ENCODE results near the gene MAJIN. TPM values are rescaled to one million over a fixed set of nuclear protein-coding genes. Genes with fewer than 3 reads are reported as not detected.

The MAJIN gene
- polyA plus RNA-seq, 3 donors = not detected

GRCh38 chr11:64908766-64909165, 63.1 kb downstream of the MAJIN start:
- no peak for DNase-seq
- peaks cover under 1% of the 10 kb centered on the region for H4K20me1 ChIP-seq (ENCODE audit: insufficient read depth, low read length)
- Mint-ChIP-seq H3K4me1 (no peaks in the 10 kb centered on the region), H3K27me3 (ENCODE audit: low read depth in 3 of 3) (no peaks in the 10 kb centered on the region), H3K36me3 (peaks cover 75 to 96% of the 10 kb centered on the region in 2 donors), H3K27ac (no peak overlapping the region), H3K9me3 (peaks cover 0 to under 1% (median 0%) of the 10 kb centered on the region in 7 donors), H3K4me3 (no peak overlapping the region)
- peaks cover 82 to 93% of the 10 kb centered on the region in 2 donors for H3K36me3 ChIP-seq (replicated peaks in 1 of 2; ENCODE audit: control insufficient read depth in 1 of 2, insufficient read depth in 2 of 2, low read length in 2 of 2)
- intact Hi-C loops (cut with micrococcal nuclease) = no loop called here
- no peak overlapping the region for H3K4me2 ChIP-seq (replicated peaks; ENCODE audit: extremely low read depth, low read length, poor library complexity, severe bottlenecking)
- no peaks in the 10 kb centered on the region for H3K79me2 ChIP-seq (ENCODE audit: insufficient read depth, low read length)
- no peak for TF ChIP-seq CTCF (IDR thresholded peaks at IDR 0.05)
- H3K9ac ChIP-seq (ENCODE audit: insufficient read depth, low read length, poor library complexity, severe bottlenecking) = no peak overlapping the region
- H3K27me3 ChIP-seq (ENCODE audit: control insufficient read depth in 2 of 2, insufficient read depth in 2 of 2, low read length in 2 of 2) = no peaks in the 10 kb centered on the region
- WGBS (ENCODE audit: insufficient coverage) = 100% methylated on average over 5 of the region's 11 CpGs
- H3K4me1 ChIP-seq (ENCODE audit: control insufficient read depth in 1 of 2, insufficient read depth in 2 of 2, low read length in 2 of 2) = no peaks in the 10 kb centered on the region
- H3K27ac ChIP-seq (ENCODE audit: low read depth in 1 of 2, low read length in 2 of 2) = no peak overlapping the region
- H3K4me3 ChIP-seq (replicated peaks in 1 of 3; ENCODE audit: low read depth in 2 of 3, low read length in 3 of 3) = no peak overlapping the region
- H2AFZ ChIP-seq (ENCODE audit: insufficient read depth, low read depth, low read length, poor library complexity, severe bottlenecking) = no peak overlapping the region
- no peaks in the 10 kb centered on the region for H3K9me3 ChIP-seq (replicated peaks in 1 of 2; ENCODE audit: control insufficient read depth in 1 of 2, insufficient read depth in 1 of 2, low read length in 2 of 2)

GRCh38 chr11:64906314-64906635, 65.6 kb downstream of the MAJIN start:
- no peak overlapping the region for H3K4me3 ChIP-seq (replicated peaks in 1 of 3; ENCODE audit: low read depth in 2 of 3, low read length in 3 of 3)
- Mint-ChIP-seq H3K9me3 (peaks cover 0 to 1% (median 0%) of the 10 kb centered on the region in 7 donors), H3K27ac (no peak overlapping the region), H3K27me3 (ENCODE audit: low read depth in 3 of 3) (no peaks in the 10 kb centered on the region), H3K4me1 (no peaks in the 10 kb centered on the region), H3K4me3 (no peak overlapping the region), H3K36me3 (peaks cover 68 to 93% of the 10 kb centered on the region in 2 donors)
- no peaks in the 10 kb centered on the region for H4K20me1 ChIP-seq (ENCODE audit: insufficient read depth, low read length)
- no peak for TF ChIP-seq CTCF (IDR thresholded peaks at IDR 0.05)
- H3K4me1 ChIP-seq (ENCODE audit: control insufficient read depth in 1 of 2, insufficient read depth in 2 of 2, low read length in 2 of 2) = no peaks in the 10 kb centered on the region
- DNase-seq = no peak
- no peaks in the 10 kb centered on the region for H3K27me3 ChIP-seq (ENCODE audit: control insufficient read depth in 2 of 2, insufficient read depth in 2 of 2, low read length in 2 of 2)
- H2AFZ ChIP-seq (ENCODE audit: insufficient read depth, low read depth, low read length, poor library complexity, severe bottlenecking) = no peak overlapping the region
- no peak overlapping the region for H3K9ac ChIP-seq (ENCODE audit: insufficient read depth, low read length, poor library complexity, severe bottlenecking)
- H3K4me2 ChIP-seq (replicated peaks; ENCODE audit: extremely low read depth, low read length, poor library complexity, severe bottlenecking) = no peak overlapping the region
- H3K36me3 ChIP-seq (replicated peaks in 1 of 2; ENCODE audit: control insufficient read depth in 1 of 2, insufficient read depth in 2 of 2, low read length in 2 of 2) = peaks cover 84 to 92% of the 10 kb centered on the region in 2 donors
- no peak overlapping the region for H3K27ac ChIP-seq (ENCODE audit: low read depth in 1 of 2, low read length in 2 of 2)
- H3K9me3 ChIP-seq (replicated peaks in 1 of 2; ENCODE audit: control insufficient read depth in 1 of 2, insufficient read depth in 1 of 2, low read length in 2 of 2) = no peaks in the 10 kb centered on the region
- 96% methylated on average over 11 of the region's 13 CpGs for WGBS (ENCODE audit: insufficient coverage)
- no peaks in the 10 kb centered on the region for H3K79me2 ChIP-seq (ENCODE audit: insufficient read depth, low read length)
- intact Hi-C loops (cut with micrococcal nuclease) = no loop called here
